Activated CD8-positive, alpha-beta T cell treated with anti-CD3 and anti-CD28 coated beads for 36 hours (primary cell): ENCODE measurements around the gene ABCA12. TPM values are rescaled to one million over a fixed set of nuclear protein-coding genes. Genes with fewer than 3 reads are reported as not detected.

ENCODE experiments used
- ATAC-seq: fragments of 200-7000 bp; cut with Tn5 transposase; one replicate; pipeline ENCODE4 v1.10.0; 2021; ENCODE audit warnings: mild to moderate bottlenecking, moderate library complexity
- CTCF ChIA-PET: fragments of 350-600 bp; sonication (Branson Sonifier 250); formaldehyde crosslinking; loops from one replicate; lab custom pipeline; 2021; ENCODE audit warnings: antibody characterized with exemption; lab: Charles Lee
- POLR2A ChIA-PET: fragments of 350-600 bp; sonication (Branson Sonifier 250); formaldehyde crosslinking; loops from one replicate; lab custom pipeline; 2021; ENCODE audit warnings: antibody characterized with exemption; lab: Charles Lee
- DNase-seq: peaks from one replicate; pipeline ENCODE4 v3.0.0-alpha.2; 2020
- H3K27ac Mint-ChIP-seq: one replicate; pipeline ENCODE4 v1.8.0; 2021; ENCODE audit warnings: mild to moderate bottlenecking, mixed read lengths
- H3K27me3 Mint-ChIP-seq: one replicate; pipeline ENCODE4 v1.8.0; 2021; ENCODE audit warnings: mixed read lengths
- H3K36me3 Mint-ChIP-seq: one replicate; pipeline ENCODE4 v1.8.0; 2021; ENCODE audit warnings: low read depth, mixed read lengths
- H3K4me1 Mint-ChIP-seq: one replicate; pipeline ENCODE4 v1.8.0; 2021; ENCODE audit warnings: low read depth, mixed read lengths
- H3K4me3 Mint-ChIP-seq: one replicate; pipeline ENCODE4 v1.8.0; 2021; ENCODE audit warnings: mild to moderate bottlenecking, moderate library complexity, mixed read lengths
- H3K9me3 Mint-ChIP-seq: one replicate; pipeline ENCODE4 v1.8.0; 2021; ENCODE audit warnings: mixed read lengths
- intact Hi-C: fragments of 100-400 bp; cut with micrococcal nuclease; formaldehyde crosslinking; loops from one replicate; pipeline ENCODE4 v1.10.0; 2022
- total RNA-seq, 2 experiments: library from RNA; stranded (reverse); gene quantifications; one replicate each; pipeline ENCODE4 v1.2.3, GENCODE V29; 2021
- TF ChIP-seq, protein P1 (sequence below): fragments of 200-600 bp; IDR thresholded peaks from one replicate; pipeline ENCODE4 v1.8.0; 2022; ENCODE audit warnings: antibody characterized with exemption, mild to moderate bottlenecking

ABCA12 gene
- total RNA-seq, 2 experiments from 2014 or later = not detected

DNA sequence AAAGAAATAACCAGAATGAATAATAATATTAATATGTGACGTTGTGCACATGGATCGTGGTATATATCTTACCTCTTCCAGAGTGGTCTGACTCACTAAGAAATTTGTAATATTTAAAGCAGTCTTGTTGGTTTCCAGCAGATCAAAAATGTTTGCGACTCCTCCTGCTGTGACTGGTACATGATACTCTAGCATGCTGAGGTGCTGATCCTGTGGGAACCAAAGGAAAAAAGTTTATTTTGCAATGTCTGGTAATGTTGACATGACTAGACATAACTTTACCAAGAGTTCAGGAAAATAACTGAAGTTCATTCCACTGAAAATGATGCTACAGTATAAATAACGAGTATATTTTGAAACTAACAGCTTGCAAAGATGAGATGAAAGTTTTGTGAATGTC, 204.4 kb downstream of the ABCA12 start:
- Mint-ChIP-seq H3K4me1 (no peaks in the 10 kb centered on the region), H3K9me3 (no peaks in the 10 kb centered on the region), H3K4me3 (no peak overlapping the region), H3K27me3 (no peaks in the 10 kb centered on the region), H3K36me3 (no peaks in the 10 kb centered on the region), H3K27ac (no peak overlapping the region)
- DNase-seq (no peak), ATAC-seq (no peak)
- CTCF ChIA-PET = no interaction called here
- POLR2A ChIA-PET = no interaction called here
- TF ChIP-seq, protein P1, sequence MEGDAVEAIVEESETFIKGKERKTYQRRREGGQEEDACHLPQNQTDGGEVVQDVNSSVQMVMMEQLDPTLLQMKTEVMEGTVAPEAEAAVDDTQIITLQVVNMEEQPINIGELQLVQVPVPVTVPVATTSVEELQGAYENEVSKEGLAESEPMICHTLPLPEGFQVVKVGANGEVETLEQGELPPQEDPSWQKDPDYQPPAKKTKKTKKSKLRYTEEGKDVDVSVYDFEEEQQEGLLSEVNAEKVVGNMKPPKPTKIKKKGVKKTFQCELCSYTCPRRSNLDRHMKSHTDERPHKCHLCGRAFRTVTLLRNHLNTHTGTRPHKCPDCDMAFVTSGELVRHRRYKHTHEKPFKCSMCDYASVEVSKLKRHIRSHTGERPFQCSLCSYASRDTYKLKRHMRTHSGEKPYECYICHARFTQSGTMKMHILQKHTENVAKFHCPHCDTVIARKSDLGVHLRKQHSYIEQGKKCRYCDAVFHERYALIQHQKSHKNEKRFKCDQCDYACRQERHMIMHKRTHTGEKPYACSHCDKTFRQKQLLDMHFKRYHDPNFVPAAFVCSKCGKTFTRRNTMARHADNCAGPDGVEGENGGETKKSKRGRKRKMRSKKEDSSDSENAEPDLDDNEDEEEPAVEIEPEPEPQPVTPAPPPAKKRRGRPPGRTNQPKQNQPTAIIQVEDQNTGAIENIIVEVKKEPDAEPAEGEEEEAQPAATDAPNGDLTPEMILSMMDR = no peak
- intact Hi-C loops = no loop called here

DNA sequence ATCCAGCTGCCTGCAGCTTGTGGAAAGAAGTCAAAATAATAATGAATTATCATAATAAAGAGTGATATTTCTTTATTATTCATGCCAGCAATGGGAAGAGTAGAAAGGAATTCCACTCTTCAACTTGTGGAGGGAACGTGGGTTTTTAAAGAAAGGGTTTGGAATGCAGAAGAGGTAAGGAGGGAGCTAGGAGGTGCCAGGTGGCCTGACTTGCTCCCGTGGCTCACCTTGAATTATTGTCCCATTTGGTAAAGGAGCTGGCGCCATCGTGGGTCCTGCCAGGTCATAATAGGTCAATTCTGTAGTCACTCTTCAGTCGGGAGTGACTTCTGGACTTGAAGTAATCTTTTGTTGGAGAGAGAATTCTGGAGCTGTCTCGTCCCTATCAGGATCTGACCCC, 233.8 kb downstream of the ABCA12 start:
- CTCF ChIA-PET = no interaction called here
- no peaks in the 10 kb centered on the region for H3K9me3 Mint-ChIP-seq
- intact Hi-C loops = no loop called here
- DNase-seq (no peak), ATAC-seq (no peak)
- H3K27ac Mint-ChIP-seq = no peak overlapping the region
- POLR2A ChIA-PET = no interaction called here
- no peaks in the 10 kb centered on the region for H3K36me3 Mint-ChIP-seq
- no peaks in the 10 kb centered on the region for H3K27me3 Mint-ChIP-seq
- H3K4me1 Mint-ChIP-seq = no peaks in the 10 kb centered on the region
- no peak overlapping the region for H3K4me3 Mint-ChIP-seq
- TF ChIP-seq, protein P1 = no peak

DNA sequence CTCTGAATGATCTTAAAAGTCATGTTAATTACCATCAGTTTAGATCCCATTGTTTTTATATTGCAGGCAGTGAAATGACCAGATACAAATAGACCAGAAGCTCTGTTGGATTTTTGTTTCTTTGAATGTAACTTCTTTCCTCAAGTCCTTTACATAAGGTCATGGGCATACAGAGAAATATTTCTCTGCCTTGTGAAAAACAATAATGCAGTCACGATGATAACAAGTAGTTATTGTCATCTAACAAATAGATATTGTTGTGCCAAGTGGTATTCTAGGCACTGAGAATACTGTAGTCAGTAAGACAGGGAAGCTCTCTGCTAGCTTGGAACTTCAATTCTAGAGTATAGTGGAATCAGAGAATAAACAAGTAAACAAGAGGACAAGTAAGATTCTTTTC, 234.2 kb downstream of the ABCA12 start:
- DNase-seq = no peak
- ChIA-PET CTCF (no interaction called here), POLR2A (no interaction called here)
- Mint-ChIP-seq H3K4me1 (no peaks in the 10 kb centered on the region), H3K36me3 (no peaks in the 10 kb centered on the region), H3K9me3 (no peaks in the 10 kb centered on the region), H3K27ac (no peak overlapping the region), H3K27me3 (no peaks in the 10 kb centered on the region), H3K4me3 (no peak overlapping the region)
- no peak for ATAC-seq
- TF ChIP-seq, protein P1 = no peak
- intact Hi-C loops = no loop called here

DNA sequence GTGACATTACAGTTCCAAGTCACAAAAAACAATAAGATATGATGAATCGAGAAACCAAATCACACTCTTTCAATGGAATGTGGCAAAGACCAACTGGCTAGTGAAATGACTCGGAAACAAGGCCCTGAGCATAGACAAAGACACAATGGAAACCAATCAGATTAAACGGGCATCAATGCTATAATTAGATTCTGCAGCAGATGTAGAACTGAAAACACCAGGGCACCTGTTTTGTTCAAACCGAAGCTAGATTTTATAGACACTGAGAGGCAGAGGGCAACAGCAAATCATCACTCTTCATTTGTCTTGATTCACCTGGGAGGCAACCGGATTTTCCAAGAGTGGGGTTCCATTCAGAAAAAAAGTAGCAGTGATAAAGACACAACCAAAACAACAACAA, 236.1 kb downstream of the ABCA12 start:
- CTCF ChIA-PET = no interaction called here
- no peaks in the 10 kb centered on the region for H3K36me3 Mint-ChIP-seq

DNA sequence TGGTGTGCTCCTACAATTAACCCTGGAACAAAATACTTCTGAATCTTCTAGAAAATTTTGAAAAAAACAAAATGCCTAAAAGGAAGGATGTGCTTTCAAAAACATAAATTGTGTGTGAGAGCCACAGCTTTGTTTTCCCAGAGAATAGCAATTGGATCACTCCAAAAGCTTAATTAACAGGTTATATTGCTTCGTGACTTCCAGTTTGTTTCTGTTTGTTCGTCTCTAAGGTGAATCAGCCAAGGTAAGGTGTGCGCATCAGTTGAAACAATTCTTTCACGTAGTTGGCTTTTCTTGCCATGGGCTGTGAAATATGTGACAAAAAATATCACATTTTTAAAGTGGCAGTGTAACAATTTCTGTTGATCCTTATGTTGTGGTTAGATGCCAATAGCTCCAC, 238.7 kb downstream of the ABCA12 start:
- no peaks in the 10 kb centered on the region for H3K36me3 Mint-ChIP-seq
- ChIA-PET POLR2A (interaction anchor here (0.6 kb wide), 1 partner anchor 283 kb away, joined by 3 read pairs; no protein-coding TSS in a partner anchor), CTCF (interaction anchor here (1.4 kb wide), 1 partner anchor 10 kb away, joined by 3 read pairs; no protein-coding TSS in a partner anchor)
- H3K9me3 Mint-ChIP-seq = no peaks in the 10 kb centered on the region
- ATAC-seq = no peak
- peaks cover 3% of the 10 kb centered on the region for H3K27me3 Mint-ChIP-seq
- TF ChIP-seq, protein P1 = no peak
- no peaks in the 10 kb centered on the region for H3K4me1 Mint-ChIP-seq
- no peak overlapping the region for H3K4me3 Mint-ChIP-seq
- no peak for DNase-seq
- H3K27ac Mint-ChIP-seq = no peak overlapping the region
- intact Hi-C loops = no loop called here

More for the DNA sequence above, 236.1 kb downstream of the ABCA12 start:
- ATAC-seq (no peak), DNase-seq (no peak)
- no peak overlapping the region for H3K4me3 Mint-ChIP-seq
- intact Hi-C loops = no loop called here
- H3K4me1 Mint-ChIP-seq = no peaks in the 10 kb centered on the region
- no peaks in the 10 kb centered on the region for H3K9me3 Mint-ChIP-seq
- H3K27me3 Mint-ChIP-seq = no peaks in the 10 kb centered on the region
- POLR2A ChIA-PET = no interaction called here
- TF ChIP-seq, protein P1 = no peak
- no peak overlapping the region for H3K27ac Mint-ChIP-seq
